Measurements from ENCODE around the gene HIKESHI. TPM values are rescaled to one million over a fixed set of nuclear protein-coding genes. Genes with fewer than 3 reads are reported as not detected.

Gene HIKESHI
- total and polyA plus RNA-seq, 2 of the 13 experiments (the other 11 are each of a cell fraction or from before 2014, with no cell fraction given) = 67.8 to 74.8 TPM

DNA sequence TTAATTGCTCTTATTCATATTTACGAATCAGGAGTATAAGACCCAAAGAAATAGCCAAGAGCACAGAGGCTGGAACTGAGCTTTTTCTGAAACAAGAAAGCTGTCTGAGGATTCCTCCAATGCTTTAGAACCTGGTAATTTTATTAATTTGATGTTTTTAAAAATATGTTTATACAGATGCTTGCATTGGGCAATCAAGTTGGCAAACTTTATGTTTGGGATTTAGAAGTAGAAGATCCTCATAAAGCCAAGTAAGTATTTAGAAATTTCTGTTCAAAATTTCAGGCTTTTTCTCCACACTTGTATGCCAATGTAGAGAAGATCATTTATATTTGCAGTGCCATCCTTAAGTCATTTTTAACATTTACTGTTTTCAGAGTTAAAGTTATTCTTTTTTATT is 24.3 kb upstream of the HIKESHI start:
- Histone ChIP-seq H4K20me1 (ENCODE audit: insufficient read depth, low read length) (no peaks in the 10 kb centered on the region), H3K79me2 (ENCODE audit: insufficient read depth, low read length) (peaks cover 10% of the 10 kb centered on the region), H3K4me3 (replicated peaks in 1 of 3; ENCODE audit: insufficient read depth in 1 of 3, low read depth in 2 of 3, low read length in 3 of 3) (no peak overlapping the region), H3K4me2 (ENCODE audit: low read depth, low read length) (no peak overlapping the region), H3K4me1 (ENCODE audit: insufficient read depth, low read length) (peaks cover 8% of the 10 kb centered on the region; the same call in 1 of the 2 replicates), H3K9me3 (ENCODE audit: low read length) (no peaks in the 10 kb centered on the region), H3K27me3 (ENCODE audit: control insufficient read depth in 1 of 2, insufficient read depth in 2 of 2, low read length in 2 of 2) (no peaks in the 10 kb centered on the region), H3K36me3 (replicated peaks in 1 of 2; ENCODE audit: control insufficient read depth in 1 of 2, insufficient read depth in 2 of 2, low read length in 2 of 2) (peaks cover 6 to 46% of the 10 kb centered on the region in 2 experiments), H3K27ac (ENCODE audit: extremely low read length, insufficient read depth, low read length) (no peak overlapping the region), H3K9ac (ENCODE audit: insufficient read depth, low read depth, low read length) (no peak overlapping the region), H2AFZ (ENCODE audit: low read length) (no peak overlapping the region)
- WGBS (ENCODE audit: low lambda C conversion rate) = 94% methylated on average over 1 of the region's 1 CpG
- POLR2A ChIA-PET = no interaction called here
- in situ Hi-C loops (cut with HindIII; ENCODE audit: extremely low pct_ligation_motif_present, low pct_unique_long_range_greater_than_20kb) = no loop called here
- ATAC-seq (no peak), FAIRE-seq (no peak), DNase-seq (ENCODE audit: low spot score) (no peak)
- intact Hi-C loops (cut with micrococcal nuclease; ENCODE audit: unreplicated experiment) = no loop called here
- CTCF ChIA-PET (ENCODE audit: low intra/inter-chr PET ratio, low total read pairs) = no interaction called here
- BruUV-seq (replicated peaks) = no TSS peak
- TF ChIP-seq MYC (CRISPR knock-in tag; IDR thresholded peaks at IDR 0.05; ENCODE audit: borderline replicate concordance) = no peak
- TF ChIP-seq RERE (CRISPR knock-in tag; IDR thresholded peaks at IDR 0.05; ENCODE audit: low read depth) = no peak
- no peak for TF ChIP-seq SIX4 (CRISPR knock-in tag; IDR thresholded peaks at IDR 0.05)
- no peak for TF ChIP-seq SNAPC2 (CRISPR knock-in tag; IDR thresholded peaks at IDR 0.05)
- no peak for TF ChIP-seq ZNF280D (CRISPR knock-in tag; IDR thresholded peaks at IDR 0.05)
- no peak for TF ChIP-seq GLMP (CRISPR knock-in tag; IDR thresholded peaks at IDR 0.05; ENCODE audit: borderline replicate concordance)
- TF ChIP-seq ZNF34 (CRISPR knock-in tag; IDR thresholded peaks at IDR 0.05; ENCODE audit: borderline replicate concordance) = no peak
- TF ChIP-seq KDM5B (CRISPR knock-in tag; IDR thresholded peaks at IDR 0.05; ENCODE audit: borderline replicate concordance) = no peak
- TF ChIP-seq ZNF556 (CRISPR knock-in tag; IDR thresholded peaks at IDR 0.05; ENCODE audit: borderline replicate concordance) = no peak
- TF ChIP-seq ZNF484 (CRISPR knock-in tag; IDR thresholded peaks at IDR 0.05; ENCODE audit: borderline replicate concordance, low read depth) = no peak
- TF ChIP-seq ISX (CRISPR knock-in tag; conservative IDR thresholded peaks at IDR 0.05) = no peak

All from HepG2 (cell line).